HepG2 (cell line): Measurements from ENCODE around the gene BCL2L2. TPM values are rescaled to one million over a fixed set of nuclear protein-coding genes. Genes with fewer than 3 reads are reported as not detected.

Experiments
- MYC ChIP-seq: sonication (generic); formaldehyde crosslinking; IDR thresholded peaks from 2 replicates; pipeline ENCODE4 v1.9.0; 2021; ENCODE audit warnings: missing genetic modification reagents, borderline replicate concordance
- NFE2 ChIP-seq: sonication (generic); formaldehyde crosslinking; IDR thresholded peaks from 2 replicates; pipeline ENCODE4 v1.4.0; 2020; ENCODE audit warnings: missing genetic modification reagents
- POLR2A ChIP-seq, 2 experiments: IDR thresholded peaks; 2 replicates each; pipeline ENCODE4 v1.6.1; 2011; ENCODE audit warnings: low read depth in 2 of 2, low read length in 2 of 2, mild to moderate bottlenecking in 1 of 2, moderate library complexity in 1 of 2; ENCODE audit not compliant: insufficient read depth in 1 of 2
- RXRA ChIP-seq: sonication (generic); formaldehyde crosslinking; IDR thresholded peaks from 2 replicates; pipeline ENCODE4 v1.5.1; 2020; ENCODE audit warnings: missing genetic modification reagents
- SIX4 ChIP-seq: sonication (generic); formaldehyde crosslinking; IDR thresholded peaks from 2 replicates; pipeline ENCODE4 v1.4.0; 2020; ENCODE audit warnings: missing genetic modification reagents
- SRSF4 ChIP-seq: fragments of 200-400 bp; formaldehyde crosslinking; IDR thresholded peaks from one replicate; pipeline ENCODE4 v1.6.1; 2018; ENCODE audit warnings: mild to moderate bottlenecking, low read depth, low read length, moderate library complexity; ENCODE audit not compliant: poor library complexity, severe bottlenecking
- ZBTB3 ChIP-seq: sonication (generic); formaldehyde crosslinking; IDR thresholded peaks from 2 replicates; pipeline ENCODE4 v1.4.0; 2020; ENCODE audit warnings: low read depth, mild to moderate bottlenecking, moderate library complexity, missing genetic modification reagents, borderline replicate concordance
- ZFP41 ChIP-seq: sonication (generic); formaldehyde crosslinking; IDR thresholded peaks from 2 replicates; pipeline ENCODE4 v1.4.0; 2020; ENCODE audit warnings: mild to moderate bottlenecking, missing genetic modification reagents, borderline replicate concordance
- ZFY ChIP-seq: sonication (generic); formaldehyde crosslinking; IDR thresholded peaks from 2 replicates; pipeline ENCODE4 v1.4.0; 2020; ENCODE audit warnings: missing genetic modification reagents
- ZKSCAN8 ChIP-seq: IDR thresholded peaks from 2 replicates; pipeline ENCODE4 v1.6.1; 2016; ENCODE audit warnings: borderline replicate concordance, missing genetic modification reagents, missing compliant biosample characterization
- ZMAT3 ChIP-seq: sonication (generic); formaldehyde crosslinking; conservative IDR thresholded peaks from 2 replicates; pipeline ENCODE4 v1.7.0; 2021; ENCODE audit warnings: missing genetic modification reagents
- ZNF335 ChIP-seq: sonication (generic); formaldehyde crosslinking; IDR thresholded peaks from 2 replicates; pipeline ENCODE4 v1.4.0; 2020; ENCODE audit warnings: missing genetic modification reagents
- ZNF382 ChIP-seq: sonication (generic); formaldehyde crosslinking; IDR thresholded peaks from 2 replicates; pipeline ENCODE4 v1.5.0; 2020; ENCODE audit warnings: missing genetic modification reagents, mild to moderate bottlenecking, borderline replicate concordance
- ZNF616 ChIP-seq: sonication (generic); formaldehyde crosslinking; IDR thresholded peaks from 2 replicates; pipeline ENCODE4 v1.5.0; 2020; ENCODE audit warnings: low read depth, mild to moderate bottlenecking, missing genetic modification reagents
- ZNF788 ChIP-seq: sonication (generic); formaldehyde crosslinking; IDR thresholded peaks from 2 replicates; pipeline ENCODE4 v1.5.0; 2020; ENCODE audit warnings: mild to moderate bottlenecking, missing genetic modification reagents, borderline replicate concordance
- polyA plus RNA-seq, 8 experiments: library from polyadenylated mRNA; depleted of rRNA in 3 of 8; stranded (reverse) in 7 of 8; unstranded in 1 of 8; fragments of >200 nt; fragmentation: Illumina TruSeq in 4 of 8; extraction: Trizol in 4 of 8; gene quantifications; 2 replicates each; pipeline versions ENCODE4 v1.2.1 to v1.2.3, GENCODE V29; 2011 to 2016; ENCODE audit warnings: low read depth in 4 of 8, missing spikeins in 1 of 8, mixed read lengths in 1 of 8; ENCODE audit not compliant: insufficient read depth in 1 of 8
- total RNA-seq, 5 experiments: library from RNA; depleted of rRNA; stranded (reverse); fragments of >200 nt; fragmentation: Illumina TruSeq; extraction: Trizol; gene quantifications; 2 replicates each; pipeline ENCODE4 v1.2.3, GENCODE V29; 2016; ENCODE audit warnings: low read depth in 1 of 5
- TF ChIP-seq, protein P1 (sequence below): sonication (generic); formaldehyde crosslinking; IDR thresholded peaks from 2 replicates; pipeline ENCODE4 v1.4.0; 2020; ENCODE audit warnings: mild to moderate bottlenecking, missing genetic modification reagents
- TF ChIP-seq, protein P2 (sequence below): sonication (generic); formaldehyde crosslinking; IDR thresholded peaks from 2 replicates; pipeline ENCODE4 v1.4.0; 2020; ENCODE audit warnings: missing genetic modification reagents
- TF ChIP-seq, protein P3 (sequence below): sonication (generic); formaldehyde crosslinking; IDR thresholded peaks from 2 replicates; pipeline ENCODE4 v1.4.0; 2020; ENCODE audit warnings: missing genetic modification reagents, borderline replicate concordance

The BCL2L2 gene
- total and polyA plus RNA-seq, 2 of the 13 experiments (the other 11 are each of a cell fraction or from before 2014, with no cell fraction given) = 28.1 to 49.8 TPM

DNA sequence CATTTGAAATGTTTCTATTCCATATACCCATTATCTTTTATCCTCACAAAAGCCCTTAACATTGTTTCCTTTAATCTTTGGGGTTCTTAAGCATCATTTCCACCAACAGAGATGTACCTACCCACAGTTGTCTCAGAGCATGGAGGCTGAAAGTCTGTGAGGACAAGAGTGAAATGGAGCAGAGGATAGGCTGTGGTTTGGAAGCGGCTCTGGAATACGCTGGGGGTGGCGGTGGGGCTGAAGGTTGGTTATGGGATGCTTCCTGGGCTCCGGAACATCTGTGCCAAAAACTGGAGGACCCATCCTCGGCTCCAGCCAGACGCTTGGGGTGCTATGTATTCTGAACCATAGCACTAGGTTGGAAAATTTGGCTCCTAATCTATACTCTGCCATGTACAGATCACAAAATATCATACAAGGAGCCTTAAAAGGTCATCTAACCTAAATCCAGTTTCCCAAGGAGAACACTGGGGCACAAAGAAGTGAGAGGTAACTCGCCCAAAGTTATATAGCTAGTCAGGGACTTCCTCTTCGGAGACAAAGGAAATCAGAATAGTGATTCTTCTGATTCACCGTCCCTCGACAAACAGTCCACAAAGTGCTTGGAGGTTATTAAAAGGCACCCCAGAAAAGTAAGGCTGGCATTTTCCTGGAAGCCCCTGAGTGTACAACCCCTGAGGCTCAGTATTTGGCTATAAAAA, 6.5 kb upstream of the BCL2L2 start (continued):
- TF ChIP-seq ZFP41 (no peak), ZNF788 (CRISPR knock-in tag) (peak; percentile 27; the same call in 1 of the 2 replicates), SRSF4 (no peak), POLR2A (IDR thresholded peaks at IDR 0.05; ENCODE audit: insufficient read depth in 1 of 2, low read depth in 2 of 2, low read length in 2 of 2) (no peak), ZKSCAN8 (CRISPR knock-in tag) (no peak; the same call in 1 of the 2 replicates), RXRA (CRISPR knock-in tag) (no peak), ZFY (CRISPR knock-in tag) (peak; percentile 50), ZNF382 (CRISPR knock-in tag) (no peak), ZBTB3 (peak; percentile 68; the same call in 1 of the 2 replicates), ZNF616 (CRISPR knock-in tag) (no peak), SIX4 (CRISPR knock-in tag) (no peak), NFE2 (CRISPR knock-in tag) (no peak), ZNF335 (peak; percentile 3; the same call in 1 of the 2 replicates), MYC (CRISPR knock-in tag) (peak; percentile 44), ZMAT3 (no peak)
- TF ChIP-seq, protein P1, sequence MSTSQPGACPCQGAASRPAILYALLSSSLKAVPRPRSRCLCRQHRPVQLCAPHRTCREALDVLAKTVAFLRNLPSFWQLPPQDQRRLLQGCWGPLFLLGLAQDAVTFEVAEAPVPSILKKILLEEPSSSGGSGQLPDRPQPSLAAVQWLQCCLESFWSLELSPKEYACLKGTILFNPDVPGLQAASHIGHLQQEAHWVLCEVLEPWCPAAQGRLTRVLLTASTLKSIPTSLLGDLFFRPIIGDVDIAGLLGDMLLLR (CRISPR knock-in tag) = no peak
- TF ChIP-seq, protein P2, sequence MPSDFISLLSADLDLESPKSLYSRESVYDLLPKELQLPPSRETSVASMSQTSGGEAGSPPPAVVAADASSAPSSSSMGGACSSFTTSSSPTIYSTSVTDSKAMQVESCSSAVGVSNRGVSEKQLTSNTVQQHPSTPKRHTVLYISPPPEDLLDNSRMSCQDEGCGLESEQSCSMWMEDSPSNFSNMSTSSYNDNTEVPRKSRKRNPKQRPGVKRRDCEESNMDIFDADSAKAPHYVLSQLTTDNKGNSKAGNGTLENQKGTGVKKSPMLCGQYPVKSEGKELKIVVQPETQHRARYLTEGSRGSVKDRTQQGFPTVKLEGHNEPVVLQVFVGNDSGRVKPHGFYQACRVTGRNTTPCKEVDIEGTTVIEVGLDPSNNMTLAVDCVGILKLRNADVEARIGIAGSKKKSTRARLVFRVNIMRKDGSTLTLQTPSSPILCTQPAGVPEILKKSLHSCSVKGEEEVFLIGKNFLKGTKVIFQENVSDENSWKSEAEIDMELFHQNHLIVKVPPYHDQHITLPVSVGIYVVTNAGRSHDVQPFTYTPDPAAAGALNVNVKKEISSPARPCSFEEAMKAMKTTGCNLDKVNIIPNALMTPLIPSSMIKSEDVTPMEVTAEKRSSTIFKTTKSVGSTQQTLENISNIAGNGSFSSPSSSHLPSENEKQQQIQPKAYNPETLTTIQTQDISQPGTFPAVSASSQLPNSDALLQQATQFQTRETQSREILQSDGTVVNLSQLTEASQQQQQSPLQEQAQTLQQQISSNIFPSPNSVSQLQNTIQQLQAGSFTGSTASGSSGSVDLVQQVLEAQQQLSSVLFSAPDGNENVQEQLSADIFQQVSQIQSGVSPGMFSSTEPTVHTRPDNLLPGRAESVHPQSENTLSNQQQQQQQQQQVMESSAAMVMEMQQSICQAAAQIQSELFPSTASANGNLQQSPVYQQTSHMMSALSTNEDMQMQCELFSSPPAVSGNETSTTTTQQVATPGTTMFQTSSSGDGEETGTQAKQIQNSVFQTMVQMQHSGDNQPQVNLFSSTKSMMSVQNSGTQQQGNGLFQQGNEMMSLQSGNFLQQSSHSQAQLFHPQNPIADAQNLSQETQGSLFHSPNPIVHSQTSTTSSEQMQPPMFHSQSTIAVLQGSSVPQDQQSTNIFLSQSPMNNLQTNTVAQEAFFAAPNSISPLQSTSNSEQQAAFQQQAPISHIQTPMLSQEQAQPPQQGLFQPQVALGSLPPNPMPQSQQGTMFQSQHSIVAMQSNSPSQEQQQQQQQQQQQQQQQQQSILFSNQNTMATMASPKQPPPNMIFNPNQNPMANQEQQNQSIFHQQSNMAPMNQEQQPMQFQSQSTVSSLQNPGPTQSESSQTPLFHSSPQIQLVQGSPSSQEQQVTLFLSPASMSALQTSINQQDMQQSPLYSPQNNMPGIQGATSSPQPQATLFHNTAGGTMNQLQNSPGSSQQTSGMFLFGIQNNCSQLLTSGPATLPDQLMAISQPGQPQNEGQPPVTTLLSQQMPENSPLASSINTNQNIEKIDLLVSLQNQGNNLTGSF (CRISPR knock-in tag) = no peak
- TF ChIP-seq, protein P3, sequence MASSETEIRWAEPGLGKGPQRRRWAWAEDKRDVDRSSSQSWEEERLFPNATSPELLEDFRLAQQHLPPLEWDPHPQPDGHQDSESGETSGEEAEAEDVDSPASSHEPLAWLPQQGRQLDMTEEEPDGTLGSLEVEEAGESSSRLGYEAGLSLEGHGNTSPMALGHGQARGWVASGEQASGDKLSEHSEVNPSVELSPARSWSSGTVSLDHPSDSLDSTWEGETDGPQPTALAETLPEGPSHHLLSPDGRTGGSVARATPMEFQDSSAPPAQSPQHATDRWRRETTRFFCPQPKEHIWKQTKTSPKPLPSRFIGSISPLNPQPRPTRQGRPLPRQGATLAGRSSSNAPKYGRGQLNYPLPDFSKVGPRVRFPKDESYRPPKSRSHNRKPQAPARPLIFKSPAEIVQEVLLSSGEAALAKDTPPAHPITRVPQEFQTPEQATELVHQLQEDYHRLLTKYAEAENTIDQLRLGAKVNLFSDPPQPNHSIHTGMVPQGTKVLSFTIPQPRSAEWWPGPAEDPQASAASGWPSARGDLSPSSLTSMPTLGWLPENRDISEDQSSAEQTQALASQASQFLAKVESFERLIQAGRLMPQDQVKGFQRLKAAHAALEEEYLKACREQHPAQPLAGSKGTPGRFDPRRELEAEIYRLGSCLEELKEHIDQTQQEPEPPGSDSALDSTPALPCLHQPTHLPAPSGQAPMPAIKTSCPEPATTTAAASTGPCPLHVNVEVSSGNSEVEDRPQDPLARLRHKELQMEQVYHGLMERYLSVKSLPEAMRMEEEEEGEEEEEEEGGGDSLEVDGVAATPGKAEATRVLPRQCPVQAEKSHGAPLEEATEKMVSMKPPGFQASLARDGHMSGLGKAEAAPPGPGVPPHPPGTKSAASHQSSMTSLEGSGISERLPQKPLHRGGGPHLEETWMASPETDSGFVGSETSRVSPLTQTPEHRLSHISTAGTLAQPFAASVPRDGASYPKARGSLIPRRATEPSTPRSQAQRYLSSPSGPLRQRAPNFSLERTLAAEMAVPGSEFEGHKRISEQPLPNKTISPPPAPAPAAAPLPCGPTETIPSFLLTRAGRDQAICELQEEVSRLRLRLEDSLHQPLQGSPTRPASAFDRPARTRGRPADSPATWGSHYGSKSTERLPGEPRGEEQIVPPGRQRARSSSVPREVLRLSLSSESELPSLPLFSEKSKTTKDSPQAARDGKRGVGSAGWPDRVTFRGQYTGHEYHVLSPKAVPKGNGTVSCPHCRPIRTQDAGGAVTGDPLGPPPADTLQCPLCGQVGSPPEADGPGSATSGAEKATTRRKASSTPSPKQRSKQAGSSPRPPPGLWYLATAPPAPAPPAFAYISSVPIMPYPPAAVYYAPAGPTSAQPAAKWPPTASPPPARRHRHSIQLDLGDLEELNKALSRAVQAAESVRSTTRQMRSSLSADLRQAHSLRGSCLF (CRISPR knock-in tag) = no peak
